SU-DHL-6 (cell line): ENCODE data around the gene SCGN.

Experiments
- H2AFZ ChIP-seq: fragments of 200-600 bp; sonication (generic); 2 replicates; pipeline ENCODE4 v1.6.1; 2014; ENCODE audit warnings: low read depth, mild to moderate bottlenecking, moderate library complexity, mixed read lengths, antibody characterized with exemption, low read length; ENCODE audit not compliant: severe bottlenecking
- H3F3A ChIP-seq: fragments of 200-600 bp; shearing (Covaris generic); 2 replicates; pipeline ENCODE4 v1.6.0; 2016; ENCODE audit warnings: antibody characterized with exemption, mild to moderate bottlenecking; ENCODE audit not compliant: insufficient read depth
- H3K27ac ChIP-seq: fragments of 200-600 bp; sonication (generic); 2 replicates; pipeline ENCODE4 v1.5.1; 2016; ENCODE audit warnings: low read depth, mild to moderate bottlenecking, low read length, moderate library complexity, mixed read lengths
- H3K27me3 ChIP-seq: fragments of 200-600 bp; sonication (generic), shearing (Covaris generic); 2 replicates; pipeline ENCODE4 v1.6.0; 2014; ENCODE audit warnings: mild to moderate bottlenecking, low read length
- H3K36me3 ChIP-seq: fragments of 200-600 bp; sonication (generic); 2 replicates; pipeline ENCODE4 v1.6.1; 2014; ENCODE audit warnings: mild to moderate bottlenecking, low read length, mixed read lengths
- H3K4me2 ChIP-seq: fragments of 300-600, 200-600 bp; shearing (Covaris generic), sonication (generic); 2 replicates; pipeline ENCODE4 v1.6.0; 2014; ENCODE audit warnings: low read length, low read depth, mild to moderate bottlenecking; ENCODE audit not compliant: poor library complexity, severe bottlenecking
- H3K4me3 ChIP-seq: fragments of 200-600 bp; sonication (generic); 2 replicates; pipeline ENCODE4 v1.5.1; 2014; ENCODE audit warnings: antibody characterized with exemption, low read length, mild to moderate bottlenecking, mixed read lengths; ENCODE audit not compliant: insufficient read depth, poor library complexity, severe bottlenecking
- H3K79me2 ChIP-seq: fragments of 200-600 bp; sonication (generic); 2 replicates; pipeline ENCODE4 v1.6.1; 2014; ENCODE audit warnings: mild to moderate bottlenecking, low read length, moderate library complexity; ENCODE audit not compliant: insufficient read depth
- H3K9ac ChIP-seq: fragments of 200-600 bp; sonication (generic); 2 replicates; pipeline ENCODE4 v1.7.0; 2014; ENCODE audit warnings: mild to moderate bottlenecking, low read length
- H3K9me2 ChIP-seq: fragments of 200-600 bp; sonication (generic); replicated peaks from 2 replicates; pipeline ENCODE4 v1.6.1; 2014; ENCODE audit warnings: low read length; ENCODE audit not compliant: insufficient read depth
- H3K9me3 ChIP-seq: fragments of 200-600 bp; sonication (generic); 2 replicates; pipeline ENCODE4 v1.6.1; 2014; ENCODE audit warnings: low read length, mixed read lengths; ENCODE audit not compliant: insufficient read depth
- H4K20me1 ChIP-seq: fragments of 200-600 bp; sonication (generic); 2 replicates; pipeline ENCODE4 v1.6.1; 2014; ENCODE audit warnings: low read depth, mild to moderate bottlenecking, antibody characterized with exemption, low read length, moderate library complexity, mixed read lengths
- EZH2phosphoT487 ChIP-seq: fragments of 200-600 bp; sonication (generic), shearing (Covaris generic); conservative IDR thresholded peaks from 2 replicates; pipeline ENCODE4 v1.6.1; 2018; ENCODE audit warnings: mild to moderate bottlenecking, antibody characterized with exemption, low read length, moderate library complexity, mixed read lengths
- TF ChIP-seq, protein P1 (sequence below): fragments of 200-600 bp; sonication (generic); IDR thresholded peaks from one replicate; pipeline ENCODE4 v1.5.1; 2017; ENCODE audit warnings: antibody characterized with exemption, mild to moderate bottlenecking, low read length, moderate library complexity; ENCODE audit not compliant: insufficient read depth, poor library complexity, severe bottlenecking

Gene SCGN

DNA sequence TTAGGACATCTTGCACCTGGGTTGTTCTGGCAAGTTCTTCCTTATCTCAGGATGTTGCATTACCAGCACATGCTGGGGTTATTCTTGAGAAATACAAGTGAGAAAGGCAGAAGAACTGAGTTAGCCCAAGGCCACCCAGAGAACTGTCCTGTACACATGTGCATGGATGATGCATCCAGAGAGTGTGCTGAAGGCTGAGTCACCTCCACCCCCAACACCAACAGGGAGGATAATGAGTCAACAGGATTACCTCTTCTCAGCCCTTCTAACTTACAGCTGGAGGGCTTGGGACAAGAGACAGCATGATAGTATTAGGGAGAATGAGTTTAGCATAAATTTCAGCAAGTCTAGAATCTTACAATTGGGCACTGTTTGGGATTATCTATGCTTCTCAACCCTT is 8.5 kb downstream of the SCGN start:
- Histone ChIP-seq H3K27ac (no peak overlapping the region), H3K27me3 (no peaks in the 10 kb centered on the region), H2AFZ (no peak overlapping the region), H3K9ac (no peak overlapping the region), H3K9me2 (no peaks in the 10 kb centered on the region), H4K20me1 (no peaks in the 10 kb centered on the region), H3K4me3 (no peak overlapping the region), H3F3A (no peaks in the 10 kb centered on the region), H3K79me2 (no peaks in the 10 kb centered on the region), H3K9me3 (no peaks in the 10 kb centered on the region), H3K4me2 (no peak overlapping the region), H3K36me3 (no peaks in the 10 kb centered on the region)
- TF ChIP-seq EZH2phosphoT487 = no peak

DNA sequence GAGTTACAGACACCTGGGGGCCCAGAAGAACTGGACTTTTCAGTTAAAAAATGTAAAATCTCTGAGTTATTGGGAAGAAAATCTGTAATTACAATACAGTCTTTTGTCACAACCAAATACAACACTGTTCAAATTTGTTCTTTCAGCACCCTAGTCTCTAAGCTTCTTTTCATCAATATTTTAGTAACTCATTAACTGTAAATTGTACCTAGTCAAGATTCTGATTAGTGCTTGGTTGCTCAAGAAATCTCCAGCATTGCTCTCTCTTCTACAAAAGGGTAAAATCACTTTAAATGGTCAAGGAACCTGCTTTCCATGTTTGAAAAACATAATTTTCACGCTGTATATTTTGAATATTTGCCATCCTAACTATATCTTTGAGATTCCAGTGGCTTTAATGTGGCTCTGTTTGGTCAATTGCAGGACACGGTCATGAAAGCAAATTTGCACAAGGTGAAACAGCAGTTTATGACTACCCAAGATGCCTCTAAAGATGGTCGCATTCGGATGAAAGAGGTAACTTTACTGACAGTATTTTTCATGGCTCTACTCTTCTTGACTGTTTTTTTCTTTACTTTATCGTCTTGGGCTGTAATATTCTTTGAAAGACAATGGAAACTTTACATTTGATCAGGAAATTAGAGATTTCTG is 9.2 kb downstream of the SCGN start:
- TF ChIP-seq EZH2phosphoT487 = no peak
- TF ChIP-seq, protein P1, sequence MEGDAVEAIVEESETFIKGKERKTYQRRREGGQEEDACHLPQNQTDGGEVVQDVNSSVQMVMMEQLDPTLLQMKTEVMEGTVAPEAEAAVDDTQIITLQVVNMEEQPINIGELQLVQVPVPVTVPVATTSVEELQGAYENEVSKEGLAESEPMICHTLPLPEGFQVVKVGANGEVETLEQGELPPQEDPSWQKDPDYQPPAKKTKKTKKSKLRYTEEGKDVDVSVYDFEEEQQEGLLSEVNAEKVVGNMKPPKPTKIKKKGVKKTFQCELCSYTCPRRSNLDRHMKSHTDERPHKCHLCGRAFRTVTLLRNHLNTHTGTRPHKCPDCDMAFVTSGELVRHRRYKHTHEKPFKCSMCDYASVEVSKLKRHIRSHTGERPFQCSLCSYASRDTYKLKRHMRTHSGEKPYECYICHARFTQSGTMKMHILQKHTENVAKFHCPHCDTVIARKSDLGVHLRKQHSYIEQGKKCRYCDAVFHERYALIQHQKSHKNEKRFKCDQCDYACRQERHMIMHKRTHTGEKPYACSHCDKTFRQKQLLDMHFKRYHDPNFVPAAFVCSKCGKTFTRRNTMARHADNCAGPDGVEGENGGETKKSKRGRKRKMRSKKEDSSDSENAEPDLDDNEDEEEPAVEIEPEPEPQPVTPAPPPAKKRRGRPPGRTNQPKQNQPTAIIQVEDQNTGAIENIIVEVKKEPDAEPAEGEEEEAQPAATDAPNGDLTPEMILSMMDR = no peak
- Histone ChIP-seq H4K20me1 (no peaks in the 10 kb centered on the region), H3K27me3 (no peaks in the 10 kb centered on the region), H3K27ac (no peak overlapping the region), H2AFZ (no peak overlapping the region), H3K36me3 (no peaks in the 10 kb centered on the region), H3K4me3 (no peak overlapping the region), H3K79me2 (no peaks in the 10 kb centered on the region), H3F3A (no peaks in the 10 kb centered on the region), H3K4me2 (no peak overlapping the region), H3K9ac (no peak overlapping the region), H3K9me3 (no peaks in the 10 kb centered on the region), H3K9me2 (no peaks in the 10 kb centered on the region)

DNA sequence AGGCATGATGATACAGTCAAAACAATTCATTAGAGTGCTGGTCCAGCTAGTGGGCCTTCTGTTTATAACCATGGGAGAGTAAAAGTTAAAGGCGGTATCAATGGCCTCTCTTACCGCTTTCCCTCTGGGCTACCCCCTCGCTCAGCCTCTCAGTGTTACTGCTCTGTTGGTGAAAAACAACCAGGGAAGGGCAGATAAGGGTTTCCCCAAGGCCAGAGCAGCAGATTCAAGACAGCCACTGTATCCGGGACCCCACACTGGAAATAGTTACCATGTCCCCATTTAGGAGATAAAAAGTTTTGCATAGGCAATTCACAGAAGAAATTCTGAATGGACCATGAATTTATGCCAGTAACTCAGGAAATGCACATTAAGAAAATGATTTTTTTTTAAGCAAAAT is 13.4 kb downstream of the SCGN start:
- no peaks in the 10 kb centered on the region for H3K9me3 ChIP-seq
- H3K27ac ChIP-seq = no peak overlapping the region
- no peak overlapping the region for H2AFZ ChIP-seq
- no peaks in the 10 kb centered on the region for H3K27me3 ChIP-seq
- no peak for TF ChIP-seq EZH2phosphoT487
- TF ChIP-seq, protein P1 = no peak
- no peak overlapping the region for H3K9ac ChIP-seq
- no peak overlapping the region for H3K4me2 ChIP-seq
- no peak overlapping the region for H3K4me3 ChIP-seq
- no peaks in the 10 kb centered on the region for H3K9me2 ChIP-seq
- no peaks in the 10 kb centered on the region for H3K79me2 ChIP-seq
- H3F3A ChIP-seq = no peaks in the 10 kb centered on the region
- H4K20me1 ChIP-seq = no peaks in the 10 kb centered on the region
- H3K36me3 ChIP-seq = no peaks in the 10 kb centered on the region

DNA sequence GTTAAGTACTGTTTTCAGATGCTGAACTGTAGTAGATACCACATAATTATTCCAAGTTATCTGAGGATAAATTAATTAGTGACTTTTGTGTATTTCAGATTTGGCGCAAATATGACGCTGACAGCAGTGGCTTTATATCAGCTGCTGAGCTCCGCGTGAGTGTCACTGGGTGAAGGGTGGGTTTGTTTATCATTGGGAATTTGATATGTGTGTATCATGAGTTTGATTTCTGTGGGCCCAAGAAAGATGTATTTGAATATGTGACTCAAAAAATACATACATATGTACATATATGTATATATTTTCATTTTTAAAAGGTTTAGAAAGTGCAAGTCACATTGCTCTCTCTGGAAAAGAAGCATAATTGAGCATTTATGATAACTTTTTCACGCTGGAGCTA is 17.4 kb downstream of the SCGN start:
- H3K9ac ChIP-seq = no peak overlapping the region
- no peak overlapping the region for H3K27ac ChIP-seq
- H3K4me3 ChIP-seq = no peak overlapping the region
- H4K20me1 ChIP-seq = no peaks in the 10 kb centered on the region
- no peak overlapping the region for H3K4me2 ChIP-seq
- TF ChIP-seq EZH2phosphoT487 = no peak
- TF ChIP-seq, protein P1 = no peak
- H2AFZ ChIP-seq = no peak overlapping the region
- H3K79me2 ChIP-seq = no peaks in the 10 kb centered on the region
- no peaks in the 10 kb centered on the region for H3K9me2 ChIP-seq
- no peaks in the 10 kb centered on the region for H3K27me3 ChIP-seq
- no peaks in the 10 kb centered on the region for H3K9me3 ChIP-seq
- no peaks in the 10 kb centered on the region for H3F3A ChIP-seq
- H3K36me3 ChIP-seq = no peaks in the 10 kb centered on the region
